Measurements from ENCODE around the gene SYCP2. TPM values are rescaled to one million over a fixed set of nuclear protein-coding genes. Genes with fewer than 3 reads are reported as not detected.
A peak's percentile ranks its signal among the peaks of the same experiment; 100 is the strongest.
"Not testable (repeated sequence)": the region's sequence is repeated elsewhere in the genome, so short reads cannot be mapped to it uniquely, and the experiment has no call there.

Gene SYCP2
- total and polyA plus RNA-seq, 4 donors, result 2.4 to 11.0 (median 6.0) TPM

GRCh38 chr20:59856941-59857340, 76.5 kb downstream of the SYCP2 start:
- DNase-seq (ENCODE audit: low read depth in 4 of 6, low spot score in 6 of 6); H3K27me3 ChIP-seq (ENCODE audit: control insufficient read depth, insufficient read depth, low read length); H3K9me3 ChIP-seq (ENCODE audit: control insufficient read depth, insufficient read depth, low read length); H3K36me3 ChIP-seq (ENCODE audit: control insufficient read depth, insufficient read depth, low read length); H3K4me3 ChIP-seq (ENCODE audit: low read depth, low read length); H3K27ac ChIP-seq (ENCODE audit: low read depth, low read length); H3K4me1 ChIP-seq (ENCODE audit: control insufficient read depth, insufficient read depth, low read length): not testable (repeated sequence)
- 90% methylated on average over 4 of the region's 5 CpGs for WGBS (ENCODE audit: insufficient coverage)

- H3K27ac ChIP-seq (ENCODE audit: low read depth, low read length); H3K4me1 ChIP-seq (ENCODE audit: control insufficient read depth, insufficient read depth, low read length); DNase-seq (ENCODE audit: low read depth in 4 of 6, low spot score in 6 of 6); H3K4me3 ChIP-seq (ENCODE audit: low read depth, low read length); H3K27me3 ChIP-seq (ENCODE audit: control insufficient read depth, insufficient read depth, low read length); H3K9me3 ChIP-seq (ENCODE audit: control insufficient read depth, insufficient read depth, low read length); H3K36me3 ChIP-seq (ENCODE audit: control insufficient read depth, insufficient read depth, low read length): not testable (repeated sequence)
- no CpG with 5 or more reads among the region's 1 CpG for WGBS (ENCODE audit: insufficient coverage)
Observed at GRCh38 chr20:59856526-59856925, 76.9 kb downstream of the SYCP2 start.

GRCh38 chr20:59850018-59850641, 83.3 kb downstream of the SYCP2 start:
- DNase-seq (ENCODE audit: low read depth in 4 of 6, low spot score in 6 of 6), result peak in 4 of 6 donors; percentile 35 to 87 (median 60)
- Histone ChIP-seq H3K27ac (ENCODE audit: low read depth, low read length) (no peak overlapping the region), H3K36me3 (ENCODE audit: control insufficient read depth, insufficient read depth, low read length) (no peaks in the 10 kb centered on the region), H3K4me1 (ENCODE audit: control insufficient read depth, insufficient read depth, low read length) (no peaks in the 10 kb centered on the region), H3K4me3 (ENCODE audit: low read depth, low read length) (no peak overlapping the region), H3K9me3 (ENCODE audit: control insufficient read depth, insufficient read depth, low read length) (no peaks in the 10 kb centered on the region), H3K27me3 (ENCODE audit: control insufficient read depth, insufficient read depth, low read length) (no peaks in the 10 kb centered on the region)
- no CpG with 5 or more reads among the region's 7 CpGs for WGBS (ENCODE audit: insufficient coverage)

GRCh38 chr20:59848182-59848581, 85.3 kb downstream of the SYCP2 start:
- 75% methylated on average over 2 of the region's 2 CpGs for WGBS (ENCODE audit: insufficient coverage)
- H3K27ac ChIP-seq (ENCODE audit: low read depth, low read length), result no peak overlapping the region
- H3K4me1 ChIP-seq (ENCODE audit: control insufficient read depth, insufficient read depth, low read length), result no peaks in the 10 kb centered on the region
- DNase-seq (ENCODE audit: low read depth in 4 of 6, low spot score in 6 of 6), result no peak
- no peaks in the 10 kb centered on the region for H3K9me3 ChIP-seq (ENCODE audit: control insufficient read depth, insufficient read depth, low read length)
- H3K27me3 ChIP-seq (ENCODE audit: control insufficient read depth, insufficient read depth, low read length), result no peaks in the 10 kb centered on the region
- H3K4me3 ChIP-seq (ENCODE audit: low read depth, low read length), result no peak overlapping the region
- no peaks in the 10 kb centered on the region for H3K36me3 ChIP-seq (ENCODE audit: control insufficient read depth, insufficient read depth, low read length)

GRCh38 chr20:59845472-59845871, 88.0 kb downstream of the SYCP2 start:
- H3K4me1 ChIP-seq (ENCODE audit: control insufficient read depth, insufficient read depth, low read length), result no peaks in the 10 kb centered on the region
- H3K27ac ChIP-seq (ENCODE audit: low read depth, low read length), result no peak overlapping the region
- DNase-seq (ENCODE audit: low read depth in 4 of 6, low spot score in 6 of 6), result no peak
- no peak overlapping the region for H3K4me3 ChIP-seq (ENCODE audit: low read depth, low read length)
- H3K27me3 ChIP-seq (ENCODE audit: control insufficient read depth, insufficient read depth, low read length), result no peaks in the 10 kb centered on the region
- no peaks in the 10 kb centered on the region for H3K36me3 ChIP-seq (ENCODE audit: control insufficient read depth, insufficient read depth, low read length)
- no CpG with 5 or more reads among the region's 3 CpGs for WGBS (ENCODE audit: insufficient coverage)
- H3K9me3 ChIP-seq (ENCODE audit: control insufficient read depth, insufficient read depth, low read length), result no peaks in the 10 kb centered on the region

DNA sequence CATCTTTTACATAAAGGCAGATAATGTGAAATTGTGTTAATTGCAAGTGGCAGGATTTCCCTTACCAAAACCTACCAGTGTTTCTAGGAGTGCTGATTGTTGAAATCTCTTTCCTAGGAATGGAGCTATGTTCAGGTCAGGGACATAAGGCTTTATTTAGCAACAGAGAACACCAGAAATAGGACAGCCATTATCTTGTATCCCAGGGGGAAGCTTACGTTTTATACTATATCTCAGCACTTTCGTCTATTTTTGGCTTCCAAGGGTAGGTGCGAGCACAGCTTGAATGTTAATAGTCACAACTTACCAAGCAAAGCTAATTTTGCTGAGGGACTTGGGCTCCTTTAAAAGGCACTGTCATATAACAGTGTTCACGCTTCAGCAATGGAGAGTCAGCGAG, 94.0 kb downstream of the SYCP2 start:
- Histone ChIP-seq H3K27ac (ENCODE audit: low read depth, low read length) (no peak overlapping the region), H3K36me3 (ENCODE audit: control insufficient read depth, insufficient read depth, low read length) (no peaks in the 10 kb centered on the region), H3K4me1 (ENCODE audit: control insufficient read depth, insufficient read depth, low read length) (peaks cover 15% of the 10 kb centered on the region), H3K27me3 (ENCODE audit: control insufficient read depth, insufficient read depth, low read length) (no peaks in the 10 kb centered on the region), H3K4me3 (ENCODE audit: low read depth, low read length) (no peak overlapping the region), H3K9me3 (ENCODE audit: control insufficient read depth, insufficient read depth, low read length) (no peaks in the 10 kb centered on the region)
- WGBS (ENCODE audit: insufficient coverage), result 85% methylated on average over 3 of the region's 5 CpGs
- DNase-seq (ENCODE audit: low read depth in 4 of 6, low spot score in 6 of 6), result peak in 1 of 6 donors; percentile 70

DNA sequence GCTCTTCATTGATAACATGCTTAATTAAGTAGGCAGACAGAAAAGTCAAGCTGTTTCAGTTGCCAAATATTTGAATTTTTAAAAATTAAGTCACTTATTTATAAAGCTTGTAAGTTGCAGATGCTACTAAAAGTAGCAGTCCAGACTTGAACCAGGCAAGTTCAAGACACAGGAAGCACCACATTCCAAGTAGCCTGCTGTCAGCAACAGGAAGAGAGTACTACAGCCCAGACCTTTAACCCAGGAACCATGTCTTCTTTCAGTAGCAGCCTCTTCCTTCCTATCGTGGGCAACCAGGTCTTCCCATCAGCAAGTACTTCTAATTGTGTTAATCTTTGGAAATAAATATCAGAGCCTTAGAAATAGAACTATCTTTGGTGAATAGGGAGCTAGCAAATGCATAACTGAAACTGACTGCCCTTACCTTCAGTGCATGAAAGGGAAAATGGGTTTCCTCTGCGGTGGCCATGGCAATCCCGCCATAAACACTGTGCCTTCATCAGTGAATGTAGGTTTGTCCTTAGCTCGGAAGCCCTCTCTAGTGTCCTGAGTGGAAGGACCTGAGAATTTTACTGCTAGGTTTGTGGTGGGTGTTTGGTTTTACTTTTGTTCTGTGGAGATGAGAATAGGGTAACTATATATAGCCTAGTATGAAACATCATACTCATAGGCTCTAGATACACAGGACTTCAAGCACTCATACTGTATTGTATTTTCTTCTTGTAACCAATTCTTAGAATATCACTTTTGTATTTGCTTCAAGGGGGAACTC, 95.6 kb downstream of the SYCP2 start:
- 100% methylated on average over 2 of the region's 4 CpGs for WGBS (ENCODE audit: insufficient coverage)
- Histone ChIP-seq H3K27ac (ENCODE audit: low read depth, low read length) (no peak overlapping the region), H3K4me3 (ENCODE audit: low read depth, low read length) (peak overlapping the region; percentile 59)

GRCh38 chr20:59836767-59837166, 96.7 kb downstream of the SYCP2 start:
- DNase-seq (ENCODE audit: low read depth in 4 of 6, low spot score in 6 of 6), result peak in 1 of 6 donors; percentile 57
- peaks cover 8% of the 10 kb centered on the region for H3K36me3 ChIP-seq (ENCODE audit: control insufficient read depth, insufficient read depth, low read length)
- H3K27me3 ChIP-seq (ENCODE audit: control insufficient read depth, insufficient read depth, low read length), result no peaks in the 10 kb centered on the region
- 12% methylated on average over 4 of the region's 6 CpGs for WGBS (ENCODE audit: insufficient coverage)
- H3K4me3 ChIP-seq (ENCODE audit: low read depth, low read length), result peak overlapping the region; percentile 59
- no peaks in the 10 kb centered on the region for H3K9me3 ChIP-seq (ENCODE audit: control insufficient read depth, insufficient read depth, low read length)
- H3K4me1 ChIP-seq (ENCODE audit: control insufficient read depth, insufficient read depth, low read length), result peaks cover 18% of the 10 kb centered on the region
- H3K27ac ChIP-seq (ENCODE audit: low read depth, low read length), result no peak overlapping the region

More for the DNA sequence above, 95.6 kb downstream of the SYCP2 start:
- peaks cover 15% of the 10 kb centered on the region for H3K4me1 ChIP-seq (ENCODE audit: control insufficient read depth, insufficient read depth, low read length)
- H3K36me3 ChIP-seq (ENCODE audit: control insufficient read depth, insufficient read depth, low read length), result peaks cover 2% of the 10 kb centered on the region
- H3K9me3 ChIP-seq (ENCODE audit: control insufficient read depth, insufficient read depth, low read length), result no peaks in the 10 kb centered on the region
- no peak for DNase-seq (ENCODE audit: low read depth in 4 of 6, low spot score in 6 of 6)
- H3K27me3 ChIP-seq (ENCODE audit: control insufficient read depth, insufficient read depth, low read length), result no peaks in the 10 kb centered on the region

- Histone ChIP-seq H3K27me3 (ENCODE audit: control insufficient read depth, insufficient read depth, low read length) (no peaks in the 10 kb centered on the region), H3K9me3 (ENCODE audit: control insufficient read depth, insufficient read depth, low read length) (no peaks in the 10 kb centered on the region), H3K36me3 (ENCODE audit: control insufficient read depth, insufficient read depth, low read length) (peaks cover 14% of the 10 kb centered on the region), H3K4me3 (ENCODE audit: low read depth, low read length) (peak overlapping the region; percentile 59), H3K4me1 (ENCODE audit: control insufficient read depth, insufficient read depth, low read length) (peaks cover 28% of the 10 kb centered on the region), H3K27ac (ENCODE audit: low read depth, low read length) (peak overlapping the region; percentile 59)
- WGBS (ENCODE audit: insufficient coverage), result 8% methylated on average over 15 of the region's 16 CpGs
- peak in 4 of 6 donors; percentile 35 to 91 (median 62) for DNase-seq (ENCODE audit: low read depth in 4 of 6, low spot score in 6 of 6)
Observed at GRCh38 chr20:59835448-59836395, 97.7 kb downstream of the SYCP2 start.

Data from spinal cord (tissue), 10 donors.